GM21528 (cell line): Measurements from ENCODE around the gene LDB2.
"Not testable (repeated sequence)": the region's sequence is repeated elsewhere in the genome, so short reads cannot be mapped to it uniquely, and the experiment has no call there.

ENCODE experiments used
- ATAC-seq: cut with Tn5 transposase; IDR thresholded peaks from one replicate; pipeline ENCODE4 v1.9.1; 2021; ENCODE audit warnings: mild to moderate bottlenecking, moderate library complexity; ENCODE audit not compliant: unreplicated experiment, low FRiP score

Gene LDB2

GRCh38 chr4:16582036-16582435, 316.4 kb downstream of the LDB2 start:
- no peak for ATAC-seq

- ATAC-seq: no peak
Observed at GRCh38 chr4:16581117-16581516, 317.3 kb downstream of the LDB2 start.

- no peak for ATAC-seq
Observed at GRCh38 chr4:16580514-16580913, 317.9 kb downstream of the LDB2 start.

- no peak for ATAC-seq
Observed at GRCh38 chr4:16579866-16580265, 318.6 kb downstream of the LDB2 start.

- no peak for ATAC-seq
Observed at GRCh38 chr4:16577177-16577576, 321.3 kb downstream of the LDB2 start.

GRCh38 chr4:16574981-16575380, 323.5 kb downstream of the LDB2 start:
- no peak for ATAC-seq

GRCh38 chr4:16573739-16574138, 324.7 kb downstream of the LDB2 start:
- ATAC-seq: no peak

- ATAC-seq: no peak
Observed at GRCh38 chr4:16573206-16573605, 325.2 kb downstream of the LDB2 start.

GRCh38 chr4:16572631-16573030, 325.8 kb downstream of the LDB2 start:
- no peak for ATAC-seq

GRCh38 chr4:16572161-16572560, 326.3 kb downstream of the LDB2 start:
- no peak for ATAC-seq

GRCh38 chr4:16569790-16570189, 328.7 kb downstream of the LDB2 start:
- ATAC-seq: no peak

- ATAC-seq: not testable (repeated sequence)
Observed at GRCh38 chr4:16557316-16557715, 341.1 kb downstream of the LDB2 start.

GRCh38 chr4:16555156-16555555, 343.3 kb downstream of the LDB2 start:
- no peak for ATAC-seq

- no peak for ATAC-seq
Observed at GRCh38 chr4:16550531-16550930, 347.9 kb downstream of the LDB2 start.

GRCh38 chr4:16545656-16546055, 352.8 kb downstream of the LDB2 start:
- ATAC-seq: no peak

- ATAC-seq: no peak
Observed at GRCh38 chr4:16544869-16545268, 353.6 kb downstream of the LDB2 start.

- no peak for ATAC-seq
Observed at GRCh38 chr4:16544251-16544721, 354.2 kb downstream of the LDB2 start.

GRCh38 chr4:16537926-16538325, 360.5 kb downstream of the LDB2 start:
- ATAC-seq: no peak

- no peak for ATAC-seq
Observed at GRCh38 chr4:16532240-16532970, 366.0 kb downstream of the LDB2 start.

- no peak for ATAC-seq
Observed at GRCh38 chr4:16530688-16531635, 367.5 kb downstream of the LDB2 start.

GRCh38 chr4:16524911-16525554, 373.4 kb downstream of the LDB2 start:
- ATAC-seq: no peak
